Activated effector memory CD4-positive, alpha-beta T cell treated with anti-CD3 and anti-CD28 coated beads, Interleukin-2, amount 50 U/mL, for 16 hours (primary cell): Measurements from ENCODE around the gene EPN2.
"Not testable (repeated sequence)": the region's sequence is repeated elsewhere in the genome, so short reads cannot be mapped to it uniquely, and the experiment has no call there.

Experiments used
- DNase-seq: peaks from one replicate; pipeline ENCODE4 v3.0.0-alpha.2; 2020

EPN2 gene

DNA sequence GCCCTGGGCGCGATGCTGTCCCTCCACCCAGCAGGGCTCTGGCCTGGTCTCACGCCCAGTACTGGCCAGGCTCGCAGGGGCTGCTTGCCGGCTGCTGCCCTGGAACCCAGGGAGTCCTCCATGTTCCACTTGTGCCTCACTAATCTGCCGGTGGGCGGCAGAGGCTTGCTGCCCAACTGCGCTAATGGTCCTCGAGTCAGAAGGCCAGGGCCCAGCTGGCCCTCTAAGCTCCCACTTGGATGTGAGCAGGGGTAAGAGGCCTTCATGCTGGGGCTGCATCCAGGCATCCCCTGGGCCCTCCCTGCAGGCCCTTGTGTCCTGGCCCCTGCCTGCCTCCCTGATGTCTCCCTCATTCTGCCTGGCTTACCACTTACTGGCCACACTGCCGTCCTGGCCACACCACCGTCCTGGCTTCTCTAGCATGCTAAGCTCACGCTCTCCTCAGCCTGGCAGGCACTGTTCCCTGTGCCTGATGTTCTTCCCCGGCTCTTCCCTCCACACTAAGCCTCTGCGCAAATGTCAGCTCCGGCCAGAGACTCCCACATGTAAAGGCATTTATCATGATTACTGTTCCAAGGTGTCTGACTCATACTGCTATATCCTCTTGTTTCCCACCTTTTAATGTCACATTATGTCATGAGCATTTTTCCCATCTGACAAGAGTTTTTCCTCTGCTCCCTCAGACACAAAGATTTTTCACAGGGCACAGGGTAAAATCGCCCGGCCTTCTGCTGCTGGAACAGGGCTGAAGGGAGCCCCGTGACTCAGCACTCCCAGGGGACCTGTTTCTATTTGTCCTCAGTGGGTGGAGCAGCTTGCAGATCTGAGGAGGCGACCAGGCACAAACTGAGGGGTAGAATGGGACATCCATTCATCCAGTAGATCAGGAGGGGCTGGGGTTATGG, 109.4 kb downstream of the EPN2 start:
- peak; percentile 50 for DNase-seq

DNA sequence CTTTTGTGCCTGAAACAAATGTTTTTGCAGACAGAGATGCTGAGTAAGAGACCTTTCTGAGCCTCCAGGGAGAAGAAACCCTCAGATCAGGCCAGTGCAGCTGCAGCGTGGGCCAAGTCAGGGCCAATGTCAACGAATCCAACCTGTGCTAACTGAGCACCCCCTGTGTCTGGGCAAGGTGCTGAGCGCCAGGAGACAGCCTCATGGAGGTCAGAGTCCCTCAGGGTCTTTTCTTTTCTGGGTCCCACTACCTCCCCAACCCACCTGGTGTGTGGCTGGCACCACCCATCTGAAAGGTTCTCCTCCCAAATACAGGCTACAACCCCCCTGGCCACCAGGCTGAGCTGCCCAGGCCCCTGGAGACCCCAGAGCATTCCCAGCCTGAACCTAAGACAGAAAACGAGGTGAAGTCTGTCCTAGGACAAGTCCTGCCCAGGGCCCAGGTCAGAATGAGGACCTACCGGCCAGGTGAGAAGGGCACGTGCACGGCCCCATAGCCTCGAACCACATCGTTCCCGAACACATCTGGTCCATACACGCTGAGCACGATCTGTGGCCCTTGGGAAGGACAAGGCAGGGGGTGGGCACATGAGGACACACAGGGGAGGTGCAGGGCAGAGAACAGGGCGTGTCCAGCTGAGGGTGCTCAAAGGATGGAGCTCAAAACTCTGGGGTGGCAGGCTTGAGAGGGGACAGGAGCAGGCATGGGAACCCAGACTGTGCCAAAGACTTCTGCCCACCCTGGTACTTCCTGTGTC, 110.3 kb downstream of the EPN2 start:
- DNase-seq, result peak; percentile 54

DNA sequence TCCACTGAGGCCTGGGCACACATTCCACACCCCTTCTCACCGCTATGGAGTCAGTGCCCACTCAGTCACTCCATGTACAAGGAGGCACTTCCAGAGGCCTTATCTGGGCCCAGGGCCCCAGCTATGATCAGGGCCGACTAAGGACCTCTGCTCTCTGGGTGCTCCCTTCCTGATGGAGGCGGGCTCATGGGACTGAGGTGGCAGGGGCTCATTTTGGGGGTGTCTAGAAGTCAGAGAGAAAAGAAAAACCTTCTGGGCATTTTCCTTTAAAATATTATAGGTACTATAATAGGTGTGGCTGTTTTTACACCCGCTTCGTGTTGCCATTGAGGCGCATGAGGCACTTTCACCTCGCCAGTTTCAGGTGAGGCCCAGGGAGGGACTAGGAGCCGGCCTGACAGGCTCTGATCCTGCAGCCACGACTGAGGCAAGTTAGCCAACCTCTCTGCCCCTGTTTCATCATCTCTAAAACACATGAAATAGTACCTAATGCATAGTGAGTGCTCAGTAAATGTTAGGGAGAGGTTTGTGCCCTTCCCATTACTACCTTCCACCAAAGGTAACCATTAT, 111.0 kb downstream of the EPN2 start:
- DNase-seq, result peak; percentile 27

DNA sequence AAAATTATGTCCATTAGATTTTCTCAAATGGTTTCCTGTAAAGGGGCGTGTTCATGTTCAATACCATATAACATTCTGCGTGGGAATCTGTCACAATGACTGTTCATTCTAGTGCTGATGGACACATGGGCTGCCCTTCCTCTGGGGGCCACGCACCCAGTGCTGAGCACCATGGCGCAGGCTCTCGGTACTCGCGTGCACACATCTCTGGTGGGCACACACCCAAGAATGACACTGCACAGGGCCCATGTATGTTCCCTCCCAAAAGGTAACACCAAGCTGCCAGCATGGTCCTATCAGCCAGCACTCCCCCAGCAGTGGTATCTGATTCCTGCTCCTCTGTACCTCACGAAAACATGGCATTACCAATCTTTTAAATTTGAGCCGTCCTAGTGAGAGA, 111.6 kb downstream of the EPN2 start:
- DNase-seq, result peak; percentile 25

DNA sequence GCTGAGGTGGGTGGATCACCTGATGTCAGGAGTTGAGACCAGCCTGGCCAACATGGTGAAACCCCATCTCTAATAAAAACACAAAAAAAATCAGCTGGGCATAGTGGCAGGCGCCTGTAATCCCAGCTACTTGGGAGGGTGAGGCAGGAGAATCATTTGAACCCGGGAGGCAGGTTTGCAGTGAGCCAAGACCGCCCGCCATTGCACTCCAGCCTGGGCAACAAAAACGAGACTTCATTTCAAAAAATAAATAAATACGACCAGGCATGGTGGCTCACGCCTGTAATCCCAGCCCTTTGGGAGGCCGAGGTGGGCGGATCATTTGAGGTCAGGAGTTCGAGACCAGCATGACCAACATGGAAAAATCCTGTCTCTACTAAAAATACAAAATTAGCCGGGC, 116.2 kb downstream of the EPN2 start:
- DNase-seq, result not testable (repeated sequence)

DNA sequence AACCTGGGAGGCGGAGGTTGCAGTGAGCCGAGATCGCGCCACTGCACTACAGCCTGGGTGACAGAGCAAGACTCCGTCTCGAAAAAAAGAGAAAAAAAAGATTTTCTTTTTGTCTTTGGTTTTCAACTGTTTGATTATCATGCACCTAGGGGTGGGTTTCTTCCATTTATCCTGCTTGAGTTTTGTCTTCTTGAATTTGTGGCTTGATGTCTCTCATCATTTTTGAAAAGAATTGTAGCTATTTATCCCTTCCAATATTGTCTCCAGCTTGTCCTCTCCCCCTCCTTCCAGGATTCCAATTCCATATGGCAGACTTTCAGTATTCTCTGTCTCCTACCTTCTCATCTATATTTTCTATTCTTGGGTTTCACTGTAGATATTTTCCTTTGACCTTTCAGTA, 117.6 kb downstream of the EPN2 start:
- DNase-seq, result no peak

DNA sequence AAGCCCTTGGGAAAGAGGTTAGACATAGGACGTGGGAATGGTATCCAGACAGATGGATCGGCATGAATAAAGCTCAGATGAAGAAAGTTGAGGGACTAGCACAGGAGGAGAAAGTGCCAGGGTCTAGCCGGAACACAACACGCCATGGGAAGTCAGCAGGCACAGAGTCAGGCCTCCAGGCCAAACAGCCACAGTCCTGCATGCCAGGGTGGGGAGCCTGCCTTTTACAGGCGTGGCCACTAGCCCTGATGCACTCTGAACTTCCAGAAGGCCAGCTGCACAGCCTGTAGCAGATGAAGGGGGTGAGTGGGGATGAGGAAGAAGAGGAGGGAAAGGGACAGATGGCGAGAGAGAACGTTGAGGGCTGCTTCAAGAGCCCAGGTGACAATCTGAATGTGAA, 120.2 kb downstream of the EPN2 start:
- no peak for DNase-seq

DNA sequence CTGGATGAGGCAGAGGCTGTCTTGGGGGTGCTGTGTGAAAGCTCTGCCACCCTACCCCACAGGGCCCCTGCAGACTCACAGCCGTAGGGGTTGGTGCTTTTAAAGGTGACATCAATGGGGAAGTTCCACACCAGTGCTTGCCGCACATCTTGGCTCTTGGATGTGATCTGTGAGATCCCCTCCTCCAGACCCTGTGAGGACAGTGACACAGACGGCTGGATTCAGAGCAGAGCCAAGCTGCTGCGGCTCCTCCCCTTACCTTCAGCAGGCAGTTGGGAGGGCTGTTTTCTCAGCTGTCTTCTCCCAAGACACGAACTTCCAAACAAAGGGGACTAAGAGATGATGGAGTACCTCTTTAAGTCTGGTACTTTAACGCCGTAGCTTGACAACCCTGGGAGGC, 120.6 kb downstream of the EPN2 start:
- no peak for DNase-seq

DNA sequence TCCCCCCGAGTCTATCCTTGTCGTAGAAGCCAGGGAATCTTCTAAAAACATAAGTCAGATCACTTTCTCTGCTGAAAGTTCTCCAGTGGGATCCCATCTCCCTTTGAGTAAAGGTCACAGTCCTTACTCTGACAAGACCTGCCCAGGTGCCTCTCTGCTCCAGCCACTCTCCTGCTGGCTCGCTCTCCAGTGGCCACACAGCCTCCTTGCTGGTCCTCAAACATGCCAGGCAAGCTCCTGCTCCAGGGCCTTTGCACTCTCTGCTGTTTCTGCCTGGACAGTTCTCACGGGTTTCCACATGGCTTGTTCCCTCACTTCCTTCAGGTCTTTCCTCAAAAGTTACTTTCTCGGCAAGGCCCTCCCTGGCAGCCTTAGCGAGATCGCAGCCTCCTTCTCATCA, 122.0 kb downstream of the EPN2 start:
- DNase-seq, result no peak

DNA sequence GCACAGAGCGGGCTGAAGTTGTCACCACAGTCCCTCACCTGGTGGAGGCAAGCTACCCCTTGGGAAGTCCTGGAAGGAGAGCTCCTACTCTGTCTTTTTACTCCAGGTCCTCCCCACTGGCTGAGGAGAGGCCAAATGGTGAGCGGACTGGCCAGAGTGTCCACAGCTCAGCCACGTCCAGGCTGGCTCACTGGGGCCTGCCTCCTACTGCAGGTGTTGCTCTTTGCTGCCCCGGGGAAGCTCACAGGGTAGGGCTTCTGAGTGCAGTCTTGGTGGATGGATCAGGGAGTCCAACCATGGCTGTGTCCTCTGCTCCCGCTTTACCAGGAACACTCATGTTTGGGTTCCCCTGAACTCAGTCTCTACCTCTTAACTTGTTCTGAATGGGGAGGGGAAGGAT, 122.7 kb downstream of the EPN2 start:
- no peak for DNase-seq

DNA sequence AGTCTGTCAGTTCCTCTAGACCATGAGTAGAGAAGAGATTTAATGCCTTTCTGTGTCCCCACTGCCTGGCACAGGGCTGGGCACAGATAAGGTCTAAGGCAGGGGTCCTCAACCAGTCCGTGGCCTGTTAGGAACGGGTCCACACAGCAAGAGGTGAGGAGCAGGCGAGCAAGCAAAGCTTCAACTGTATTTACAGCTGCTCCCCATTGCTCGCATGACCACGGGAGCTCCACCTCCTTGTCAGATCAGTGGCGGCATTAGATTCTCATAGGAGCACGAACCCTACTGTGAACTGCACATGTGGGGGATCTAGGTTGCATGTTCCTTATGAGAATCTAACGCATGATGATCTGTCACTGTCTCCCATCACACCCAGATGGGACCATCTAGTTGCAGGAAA, 123.6 kb downstream of the EPN2 start:
- DNase-seq, result no peak

DNA sequence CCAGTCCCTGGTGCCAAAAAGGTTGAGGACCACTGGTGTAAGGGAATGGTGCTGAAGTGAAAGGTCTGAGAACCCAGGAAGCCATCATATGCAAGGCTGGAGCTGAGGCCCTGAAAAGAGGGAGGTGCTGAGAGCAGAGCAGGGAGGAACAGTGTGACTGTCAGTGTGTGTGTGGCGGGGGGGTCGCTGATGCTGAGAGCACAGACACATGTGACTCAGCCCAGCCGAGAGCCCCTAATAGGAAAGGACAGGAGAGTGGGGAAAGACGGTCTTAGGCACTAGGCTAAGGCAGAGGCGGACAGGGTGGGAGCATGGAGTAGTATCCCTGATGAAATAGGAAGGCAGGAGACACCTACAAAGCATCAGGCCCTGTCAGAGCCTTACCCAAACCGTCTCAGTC, 124.2 kb downstream of the EPN2 start:
- DNase-seq, result no peak

DNA sequence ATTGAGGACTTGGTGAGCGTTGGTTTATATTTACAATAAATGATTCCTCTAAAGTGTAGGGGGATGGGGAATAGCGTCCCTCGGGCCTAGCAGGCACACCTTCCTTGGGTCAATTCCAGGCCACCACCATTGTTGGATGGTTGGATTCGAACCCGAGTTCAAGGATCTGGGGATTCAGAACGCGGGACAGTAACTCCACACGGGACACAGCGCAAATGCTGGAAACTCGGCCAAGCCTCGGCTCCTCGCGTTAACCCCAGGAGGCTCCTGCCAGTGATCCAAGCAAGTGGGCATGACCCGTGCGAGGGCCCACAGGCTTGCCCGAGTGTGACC, 124.7 kb downstream of the EPN2 start:
- no peak for DNase-seq

DNA sequence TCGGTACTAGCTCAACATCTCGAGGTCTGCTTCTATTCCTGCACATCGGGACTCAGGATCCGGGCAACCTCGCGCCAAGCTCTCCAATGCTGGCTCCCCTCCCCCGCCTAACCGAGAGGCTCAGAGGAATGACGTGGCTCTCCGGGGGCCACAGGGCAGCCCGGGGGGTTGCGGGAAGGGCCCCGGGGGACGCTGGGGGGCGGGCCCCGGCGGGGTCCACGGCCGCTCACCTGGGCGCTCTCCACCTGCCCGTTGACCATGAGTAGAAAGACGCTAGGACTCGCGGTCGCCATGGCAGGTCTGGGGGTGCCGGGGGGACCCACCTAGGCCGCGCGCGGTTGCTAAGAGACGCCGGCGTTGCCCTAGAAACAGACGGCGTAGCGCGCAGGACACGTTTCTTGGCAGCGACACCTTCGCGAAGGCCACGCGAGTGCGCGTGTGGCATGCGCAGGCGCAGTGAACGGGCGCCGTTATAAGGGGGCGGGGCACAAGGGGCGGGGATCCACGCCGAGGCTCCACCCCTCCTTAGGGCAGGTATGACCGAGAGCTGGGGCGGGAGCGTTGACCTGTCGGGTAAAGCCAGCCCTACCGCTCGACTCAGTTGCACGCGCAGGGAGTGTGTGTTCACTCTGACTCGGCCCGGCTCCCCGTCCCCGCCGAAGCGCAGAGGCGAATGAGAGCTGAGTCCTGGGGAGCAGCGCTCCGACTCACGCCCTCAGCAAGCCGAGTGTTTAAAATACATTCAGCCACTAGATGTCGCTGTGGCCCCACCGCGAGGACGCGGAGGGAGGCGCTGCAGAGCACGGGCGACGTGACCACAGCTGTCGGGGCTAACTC, 125.3 kb downstream of the EPN2 start, which contains the start of gene B9D1:
Gene B9D1, minus strand, starts transcription at position 447 of the 837 bp plus-strand sequence. Its CDS starts 154 bp downstream, at position 293.
- DNase-seq, result peak; percentile 98

DNA sequence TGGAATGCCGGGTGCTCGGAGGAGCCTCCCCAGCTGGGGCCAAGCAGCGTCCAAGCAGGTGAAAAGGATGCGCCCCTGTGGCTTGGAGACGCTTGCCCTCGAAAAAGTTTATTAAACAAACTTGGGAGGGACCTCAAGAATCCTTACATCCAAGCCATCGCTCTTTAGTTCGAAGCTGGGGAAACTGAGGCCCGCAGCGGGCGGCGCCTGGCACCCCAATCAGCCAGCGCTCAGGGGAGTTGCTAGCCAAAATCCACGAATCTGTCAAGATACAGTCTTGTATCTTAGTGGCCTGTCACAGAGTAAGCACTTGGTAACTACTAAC, 125.9 kb downstream of the EPN2 start:
- DNase-seq, result no peak

DNA sequence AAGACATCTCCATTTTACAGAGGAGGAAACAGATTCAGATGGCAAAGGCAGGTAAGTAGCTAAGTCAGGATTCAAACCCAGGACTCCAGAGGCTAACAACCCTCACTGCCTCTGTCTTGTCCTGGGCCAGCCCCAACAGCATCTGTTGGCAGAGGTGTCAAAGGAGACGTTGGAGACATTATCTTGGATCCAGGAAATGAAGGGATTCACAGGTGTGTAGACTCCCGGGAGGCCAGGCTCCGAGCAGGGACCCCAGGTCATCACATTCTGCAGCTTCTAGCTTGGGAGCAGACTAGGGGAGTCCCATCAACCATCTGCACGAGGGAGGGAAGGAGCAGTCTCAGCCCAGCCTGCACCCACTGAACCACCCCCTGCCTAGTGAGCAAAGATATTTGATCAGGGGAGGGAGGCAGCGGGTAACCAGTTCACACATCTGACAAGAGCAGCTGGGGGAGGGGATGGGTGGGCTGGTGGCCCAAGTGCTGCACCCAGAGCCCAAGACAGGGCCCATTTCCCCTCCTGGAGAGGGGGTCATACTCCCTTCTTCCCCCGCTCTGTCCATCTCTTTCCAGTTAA, 126.4 kb downstream of the EPN2 start:
- DNase-seq, result no peak

DNA sequence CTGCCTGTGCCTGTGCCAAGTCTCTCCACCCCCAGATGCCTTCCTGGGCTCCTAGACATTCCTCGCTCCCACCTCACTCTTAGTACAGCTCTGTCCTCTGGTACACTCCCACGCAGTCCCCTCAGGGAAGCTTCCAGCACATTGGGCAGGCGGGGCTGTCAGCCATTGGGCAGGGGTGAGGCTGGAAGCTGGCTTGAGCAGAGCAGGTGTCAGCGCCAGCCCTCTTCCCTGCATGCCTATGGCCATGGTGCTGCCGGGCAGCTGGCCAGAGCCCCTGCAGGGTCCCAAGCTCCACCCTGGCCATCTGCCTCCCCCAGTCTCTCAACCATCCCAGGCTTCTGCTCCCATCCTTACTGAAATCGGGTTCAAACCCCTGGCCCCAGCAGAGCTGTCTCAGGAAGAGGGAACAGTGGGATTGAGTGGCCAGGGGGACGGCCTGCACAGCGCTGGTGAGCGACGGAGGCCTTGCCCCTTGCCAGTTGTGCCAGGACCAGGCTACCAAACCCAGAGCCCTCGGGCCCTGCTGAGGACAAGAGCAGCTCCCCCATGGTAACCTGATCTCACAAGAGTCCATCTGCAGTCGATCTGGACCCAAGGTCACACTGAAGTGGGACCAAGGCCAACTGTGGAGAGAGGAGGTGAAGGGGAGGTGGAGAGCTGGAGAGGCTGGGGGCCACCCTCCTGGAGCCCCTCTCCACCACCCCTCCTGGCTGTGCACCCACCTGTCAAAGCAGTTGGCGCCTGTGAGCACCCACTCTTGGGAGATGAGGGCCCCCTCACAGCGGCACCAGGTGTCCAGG, 127.7 kb downstream of the EPN2 start:
- DNase-seq, result no peak

DNA sequence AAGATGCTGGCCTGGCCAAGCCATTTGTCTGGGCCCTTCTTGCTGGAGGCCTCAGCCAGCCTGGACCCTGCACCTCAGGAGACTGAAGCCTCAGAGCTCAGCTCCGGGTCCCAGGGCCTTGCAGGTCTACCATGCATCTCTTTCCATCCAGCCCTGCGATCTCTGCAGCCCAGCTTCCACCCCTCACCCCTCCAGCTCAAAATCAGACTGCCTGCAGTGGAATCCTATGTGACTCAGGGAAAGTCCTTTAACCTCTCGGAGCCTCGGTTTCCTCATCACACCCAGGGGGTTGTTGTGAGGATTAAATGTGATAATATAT, 128.3 kb downstream of the EPN2 start:
- DNase-seq, result no peak

DNA sequence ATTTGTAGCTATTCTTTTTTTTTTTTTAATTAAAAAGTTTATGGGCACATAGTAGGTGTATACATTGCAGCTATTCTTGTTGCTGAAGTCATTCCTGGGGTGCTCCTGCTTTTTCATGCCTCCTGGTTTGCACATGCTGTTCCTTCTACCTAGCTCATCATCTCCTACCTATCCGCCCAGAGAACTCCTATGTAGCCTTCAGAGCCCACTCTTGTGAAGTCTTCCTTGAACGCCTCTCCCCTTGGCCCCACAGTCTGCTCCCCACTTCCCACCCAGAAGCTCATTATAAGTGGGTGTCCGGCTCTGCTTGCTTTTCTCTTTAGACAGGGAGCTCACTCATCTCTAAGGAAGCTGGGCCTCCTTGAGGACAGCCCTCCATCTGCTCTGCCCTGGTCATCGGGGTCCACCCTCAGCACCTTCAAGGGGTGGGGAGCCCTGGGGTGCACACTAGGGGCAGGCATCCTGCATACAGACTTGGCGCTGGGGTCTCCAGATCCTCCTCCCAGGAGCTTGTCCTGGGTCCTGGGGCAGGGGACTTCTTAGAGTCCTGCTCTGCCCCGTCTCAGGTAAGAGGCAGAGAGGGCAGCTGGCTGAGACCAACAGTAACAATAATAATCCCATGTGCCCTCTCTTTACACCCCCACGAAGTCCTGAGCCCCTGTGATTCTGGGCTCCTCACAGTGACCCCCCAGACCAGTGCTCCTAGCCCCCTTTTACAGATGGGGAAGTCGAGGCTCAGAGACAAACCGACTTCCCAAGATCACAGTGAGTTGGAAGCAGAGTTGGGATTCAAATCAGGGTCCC, 128.9 kb downstream of the EPN2 start:
- DNase-seq, result no peak

DNA sequence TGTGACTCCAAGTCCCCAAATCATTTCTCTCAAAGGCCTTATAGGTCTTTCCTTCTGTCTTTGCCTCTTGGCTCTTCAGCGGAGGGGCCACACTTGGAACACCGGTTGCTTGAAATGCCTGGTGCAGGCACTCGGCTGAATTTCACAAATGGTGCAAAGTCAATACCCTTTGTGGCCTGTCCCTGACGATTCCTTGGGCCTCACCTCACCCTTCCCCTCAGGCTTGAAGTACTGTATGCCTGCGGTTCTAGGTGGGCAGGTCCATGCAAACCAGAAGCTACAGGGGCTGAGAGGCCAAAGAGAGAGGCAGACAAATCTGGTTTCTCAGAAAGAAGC, 129.4 kb downstream of the EPN2 start:
- DNase-seq, result no peak

DNA sequence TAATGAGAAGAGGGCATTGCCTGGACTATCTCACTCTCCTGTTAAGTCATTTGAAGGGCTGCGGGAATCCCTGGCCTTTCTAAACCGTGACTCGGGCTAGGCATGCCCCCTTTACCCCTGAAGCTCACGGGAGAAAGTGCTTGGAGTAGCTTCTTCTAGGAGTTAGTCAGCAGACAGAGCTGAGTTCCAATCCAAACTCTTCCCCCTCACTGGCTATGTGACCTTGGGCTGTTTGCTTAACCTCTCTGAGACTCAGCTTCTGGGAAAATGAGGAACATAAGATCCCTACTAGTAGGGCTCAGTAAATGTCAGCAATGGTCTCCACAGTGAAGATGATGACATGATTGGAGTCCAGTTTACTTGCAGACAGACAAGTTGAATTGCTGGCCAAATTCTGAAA, 131.1 kb downstream of the EPN2 start:
- DNase-seq, result no peak
